ENCODE measurements around the gene SLC38A2. TPM values are rescaled to one million over a fixed set of nuclear protein-coding genes. Genes with fewer than 3 reads are reported as not detected.

SLC38A2 gene
- total RNA-seq (2021; ENCODE audit: unreplicated experiment), result 341 TPM
- 122 TPM for polyA plus RNA-seq (2012; ENCODE audit: insufficient read length)
- Bru-seq, nascent RNA, result percentile 100 among the genes with signal in this experiment
- percentile 100 among the genes with signal in this experiment for BruChase-seq, experiment 1, labeled RNA remaining after a 2-hour chase
- BruChase-seq, experiment 2, labeled RNA remaining after a 6-hour chase, result percentile 99 among the genes with signal in this experiment
- long read RNA-seq, full-length matches to known transcripts, result 128 of 195 reads
- long read RNA-seq, partial matches to known transcripts, result 44 of 195 reads
- long read RNA-seq, other reads (novel, unspliced or antisense), result 23 of 195 reads

DNA sequence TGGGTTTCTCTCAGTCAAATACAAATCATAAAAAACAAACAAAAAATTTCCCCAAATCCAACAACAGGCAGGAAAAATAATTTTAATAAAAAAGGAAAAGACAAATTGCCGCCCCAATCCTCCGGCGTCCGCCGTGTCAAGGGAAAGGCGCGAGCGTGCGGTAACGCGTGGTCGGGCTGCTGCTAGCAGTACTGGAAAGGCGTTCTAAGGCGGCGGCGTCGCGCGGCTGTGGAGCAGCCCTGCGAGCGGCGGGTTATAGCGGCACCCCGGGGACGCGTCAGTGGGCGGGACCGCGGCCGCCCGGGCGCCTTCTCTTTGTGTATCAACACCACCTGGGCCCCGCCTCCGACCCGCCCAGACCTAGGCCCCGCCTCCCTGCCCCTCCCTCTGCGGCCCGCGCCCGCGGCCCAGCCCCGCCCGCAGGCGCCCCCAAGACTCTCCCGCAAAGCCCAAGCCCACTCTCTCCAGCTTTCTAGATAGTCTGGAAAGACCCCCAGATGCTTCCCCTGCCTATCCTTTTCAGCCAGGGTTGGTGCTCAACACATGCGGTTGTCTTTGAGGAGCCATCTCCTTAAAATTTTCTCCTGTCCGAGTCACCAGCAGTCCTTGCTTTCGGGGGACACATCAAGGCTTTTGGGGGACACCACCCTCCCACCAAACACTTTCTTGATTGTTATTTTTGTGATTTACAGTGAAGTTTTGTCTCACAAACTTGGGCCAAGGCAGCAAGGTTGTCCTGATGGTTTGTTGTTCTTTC lies at the start of gene SLC38A2:
TSS of gene SLC38A2 (minus strand) at position 230 of the 757 bp plus-strand sequence. CDS start 1,480 bp downstream, outside the sequence.
- Histone ChIP-seq H3K36me3 (ENCODE audit: control insufficient read depth, insufficient read depth, low read length) (peaks cover 46% of the 10 kb centered on the region), H3K4me1 (ENCODE audit: control insufficient read depth, insufficient read depth, low read length) (peaks cover 39% of the 10 kb centered on the region), H3K4me3 (ENCODE audit: low read depth in 2 of 2, low read length in 2 of 2) (peak within 1 kb of the TSS; percentile 93 to 99), H3K27ac (ENCODE audit: low read length) (peak within 1 kb of the TSS; percentile 100), H3K9me3 (ENCODE audit: control insufficient read depth, insufficient read depth, low read depth, low read length) (no peaks in the 10 kb centered on the region), H3K27me3 (ENCODE audit: control insufficient read depth, insufficient read depth, low read length) (no peaks in the 10 kb centered on the region)
- no peak for DNase-seq (ENCODE audit: low read depth, low spot score)
- ChIA-PET CTCF (no interaction called here), POLR2A (interaction anchor here (0.6 to 1.3 kb wide), 5 partner anchors 14 to 286 kb away, joined by 3 to 17 read pairs (median 3); no protein-coding TSS in a partner anchor)
- TF ChIP-seq POLR2AphosphoS5 (IDR thresholded peaks at IDR 0.05; ENCODE audit: low read depth, low read length), result peak; percentile 100
- no peak for TF ChIP-seq TCF7L2 (IDR thresholded peaks at IDR 0.05; ENCODE audit: low read depth, low read length)
- no peak for TF ChIP-seq CTCF (IDR thresholded peaks at IDR 0.05)
- peak; percentile 98 for TF ChIP-seq SIN3A (IDR thresholded peaks at IDR 0.05; ENCODE audit: borderline replicate concordance, insufficient read depth, low read depth, low read length)
- TF ChIP-seq, protein P1, sequence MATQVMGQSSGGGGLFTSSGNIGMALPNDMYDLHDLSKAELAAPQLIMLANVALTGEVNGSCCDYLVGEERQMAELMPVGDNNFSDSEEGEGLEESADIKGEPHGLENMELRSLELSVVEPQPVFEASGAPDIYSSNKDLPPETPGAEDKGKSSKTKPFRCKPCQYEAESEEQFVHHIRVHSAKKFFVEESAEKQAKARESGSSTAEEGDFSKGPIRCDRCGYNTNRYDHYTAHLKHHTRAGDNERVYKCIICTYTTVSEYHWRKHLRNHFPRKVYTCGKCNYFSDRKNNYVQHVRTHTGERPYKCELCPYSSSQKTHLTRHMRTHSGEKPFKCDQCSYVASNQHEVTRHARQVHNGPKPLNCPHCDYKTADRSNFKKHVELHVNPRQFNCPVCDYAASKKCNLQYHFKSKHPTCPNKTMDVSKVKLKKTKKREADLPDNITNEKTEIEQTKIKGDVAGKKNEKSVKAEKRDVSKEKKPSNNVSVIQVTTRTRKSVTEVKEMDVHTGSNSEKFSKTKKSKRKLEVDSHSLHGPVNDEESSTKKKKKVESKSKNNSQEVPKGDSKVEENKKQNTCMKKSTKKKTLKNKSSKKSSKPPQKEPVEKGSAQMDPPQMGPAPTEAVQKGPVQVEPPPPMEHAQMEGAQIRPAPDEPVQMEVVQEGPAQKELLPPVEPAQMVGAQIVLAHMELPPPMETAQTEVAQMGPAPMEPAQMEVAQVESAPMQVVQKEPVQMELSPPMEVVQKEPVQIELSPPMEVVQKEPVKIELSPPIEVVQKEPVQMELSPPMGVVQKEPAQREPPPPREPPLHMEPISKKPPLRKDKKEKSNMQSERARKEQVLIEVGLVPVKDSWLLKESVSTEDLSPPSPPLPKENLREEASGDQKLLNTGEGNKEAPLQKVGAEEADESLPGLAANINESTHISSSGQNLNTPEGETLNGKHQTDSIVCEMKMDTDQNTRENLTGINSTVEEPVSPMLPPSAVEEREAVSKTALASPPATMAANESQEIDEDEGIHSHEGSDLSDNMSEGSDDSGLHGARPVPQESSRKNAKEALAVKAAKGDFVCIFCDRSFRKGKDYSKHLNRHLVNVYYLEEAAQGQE (IDR thresholded peaks at IDR 0.05; ENCODE audit: insufficient read depth in 1 of 2, low read depth in 2 of 2, low read length in 1 of 2), result peak in 1 of 2 experiments; percentile 50; a peak in 1 of 4 replicates
- in situ Hi-C loops (cut with HindIII; ENCODE audit: low pct_unique_long_range_greater_than_20kb, low sequenced_read_pairs), result no loop called here
- intact Hi-C loops (cut with micrococcal nuclease; ENCODE audit: unreplicated experiment), result loop anchor here (5.0 kb wide), 2 partner anchors 100 to 285 kb away; no protein-coding TSS in a partner anchor
- BruUV-seq (replicated peaks), result no TSS peak
- ATAC-seq, result peak; percentile 88

DNA sequence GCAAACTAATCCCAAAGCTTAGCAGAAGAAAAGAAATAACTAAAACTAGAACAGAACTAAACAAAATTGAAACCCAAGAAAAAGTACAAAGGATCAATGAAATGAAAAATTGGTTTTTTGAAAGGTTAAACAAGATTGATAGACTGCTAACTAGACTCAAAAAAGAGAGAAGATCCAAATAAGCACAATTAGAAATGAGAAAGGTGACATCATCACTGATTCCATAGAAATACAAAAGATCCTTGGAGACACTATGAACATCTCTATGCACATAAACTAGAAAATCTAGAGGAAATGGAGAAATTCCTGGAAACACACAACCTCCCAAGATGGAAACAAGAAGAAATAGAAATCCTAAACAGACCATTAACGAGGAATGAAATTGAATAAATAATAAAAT lies 47.1 kb upstream of the SLC38A2 start:
- no peak for ATAC-seq
- in situ Hi-C loops (cut with HindIII; ENCODE audit: low pct_unique_long_range_greater_than_20kb, low sequenced_read_pairs), result no loop called here
- intact Hi-C loops (cut with micrococcal nuclease; ENCODE audit: unreplicated experiment), result no loop called here
- DNase-seq (ENCODE audit: low read depth, low spot score), result no peak
- H3K36me3 ChIP-seq (ENCODE audit: control insufficient read depth, insufficient read depth, low read length), result no peaks in the 10 kb centered on the region
- CTCF ChIA-PET, result no interaction called here
- no peak overlapping the region for H3K4me3 ChIP-seq (ENCODE audit: low read depth in 2 of 2, low read length in 2 of 2)
- TF ChIP-seq SIN3A (IDR thresholded peaks at IDR 0.05; ENCODE audit: borderline replicate concordance, insufficient read depth, low read depth, low read length) (no peak), POLR2AphosphoS5 (IDR thresholded peaks at IDR 0.05; ENCODE audit: low read depth, low read length) (no peak), CTCF (IDR thresholded peaks at IDR 0.05) (no peak), TCF7L2 (IDR thresholded peaks at IDR 0.05; ENCODE audit: low read depth, low read length) (no peak)
- TF ChIP-seq, protein P1 (IDR thresholded peaks at IDR 0.05; ENCODE audit: insufficient read depth in 1 of 2, low read depth in 2 of 2, low read length in 1 of 2), result no peak
- H3K4me1 ChIP-seq (ENCODE audit: control insufficient read depth, insufficient read depth, low read length), result 0 out of 2 replicates have a peak, but pooled peaks cover 2% of the 10 kb centered on the region
- BruUV-seq (replicated peaks), result no TSS peak
- H3K27ac ChIP-seq (ENCODE audit: low read length), result no peak overlapping the region; the same call in 1 of the 2 replicates
- H3K9me3 ChIP-seq (ENCODE audit: control insufficient read depth, insufficient read depth, low read depth, low read length), result peaks cover 5% of the 10 kb centered on the region; the same call in 1 of the 2 replicates
- H3K27me3 ChIP-seq (ENCODE audit: control insufficient read depth, insufficient read depth, low read length), result no peaks in the 10 kb centered on the region
- POLR2A ChIA-PET, result no interaction called here
